ENCODE measurements around the gene PARD3B. TPM values are rescaled to one million over a fixed set of nuclear protein-coding genes. Genes with fewer than 3 reads are reported as not detected.

Gene PARD3B
- total RNA-seq, 2 experiments from 2014 or later = 0.11 to 0.88 TPM

GRCh38 chr2:204869132-204869823, 324.0 kb downstream of the PARD3B start:
- POLR2A ChIA-PET = no interaction called here
- no peaks in the 10 kb centered on the region for H3K36me3 Mint-ChIP-seq (ENCODE audit: low read depth)

GRCh38 chr2:204870053-204870452, 324.8 kb downstream of the PARD3B start:
- H3K4me1 Mint-ChIP-seq (ENCODE audit: low read depth) = peaks cover 4% of the 10 kb centered on the region
- TF ChIP-seq CTCF (IDR thresholded peaks at IDR 0.05) = no peak
- H3K9me3 Mint-ChIP-seq = no peaks in the 10 kb centered on the region
- ChIA-PET CTCF (interaction anchor here (1.0 kb wide), 1 partner anchor 725 kb away, joined by 3 read pairs; no protein-coding TSS in a partner anchor), POLR2A (no interaction called here)
- intact Hi-C loops (cut with micrococcal nuclease) = loop anchor here (10.0 kb wide), 1 partner anchor 785 kb away; no protein-coding TSS in a partner anchor
- ATAC-seq = no peak
- H3K27ac Mint-ChIP-seq = no peak overlapping the region
- H3K27me3 Mint-ChIP-seq = no peaks in the 10 kb centered on the region
- no peak overlapping the region for H3K4me3 Mint-ChIP-seq
- no peaks in the 10 kb centered on the region for H3K36me3 Mint-ChIP-seq (ENCODE audit: low read depth)
- DNase-seq = no peak

More at GRCh38 chr2:204869132-204869823, 324.0 kb downstream of the PARD3B start:
- H3K4me1 Mint-ChIP-seq (ENCODE audit: low read depth) = peaks cover 4% of the 10 kb centered on the region
- CTCF ChIA-PET = interaction anchor here (1.0 kb wide), 1 partner anchor 724 kb away, joined by 3 read pairs; no protein-coding TSS in a partner anchor
- H3K9me3 Mint-ChIP-seq = no peaks in the 10 kb centered on the region
- no peak for TF ChIP-seq CTCF (IDR thresholded peaks at IDR 0.05)
- H3K4me3 Mint-ChIP-seq = no peak overlapping the region
- intact Hi-C loops (cut with micrococcal nuclease) = no loop called here
- no peak for DNase-seq
- no peak overlapping the region for H3K27ac Mint-ChIP-seq
- H3K27me3 Mint-ChIP-seq = no peaks in the 10 kb centered on the region
- ATAC-seq = no peak

GRCh38 chr2:204871231-204871953, 326.1 kb downstream of the PARD3B start:
- no peaks in the 10 kb centered on the region for H3K9me3 Mint-ChIP-seq
- no peak for ATAC-seq
- peak; percentile 37 for TF ChIP-seq CTCF (IDR thresholded peaks at IDR 0.05)
- H3K4me1 Mint-ChIP-seq (ENCODE audit: low read depth) = peaks cover 11% of the 10 kb centered on the region
- H3K27ac Mint-ChIP-seq = no peak overlapping the region
- no peaks in the 10 kb centered on the region for H3K36me3 Mint-ChIP-seq (ENCODE audit: low read depth)
- CTCF ChIA-PET = interaction anchor here (1.1 to 2.1 kb wide), 4 partner anchors 17 to 807 kb away, joined by 3 to 6 read pairs (median 4); no protein-coding TSS in a partner anchor
- H3K4me3 Mint-ChIP-seq = no peak overlapping the region
- DNase-seq = no peak
- POLR2A ChIA-PET = no interaction called here
- no peaks in the 10 kb centered on the region for H3K27me3 Mint-ChIP-seq
- intact Hi-C loops (cut with micrococcal nuclease) = loop anchor here (10.0 kb wide), 1 partner anchor 783 kb away; no protein-coding TSS in a partner anchor

GRCh38 chr2:204876311-204876710, 331.0 kb downstream of the PARD3B start:
- DNase-seq (no peak), ATAC-seq (no peak)
- ChIA-PET CTCF (no interaction called here), POLR2A (no interaction called here)
- H3K27ac Mint-ChIP-seq = no peak overlapping the region
- no peak overlapping the region for H3K4me3 Mint-ChIP-seq
- H3K36me3 Mint-ChIP-seq (ENCODE audit: low read depth) = no peaks in the 10 kb centered on the region
- no peak for TF ChIP-seq CTCF (IDR thresholded peaks at IDR 0.05)
- peaks cover 24% of the 10 kb centered on the region for H3K4me1 Mint-ChIP-seq (ENCODE audit: low read depth)
- intact Hi-C loops (cut with micrococcal nuclease) = loop anchor here (10.0 kb wide), 1 partner anchor 778 kb away; no protein-coding TSS in a partner anchor
- no peaks in the 10 kb centered on the region for H3K27me3 Mint-ChIP-seq
- no peaks in the 10 kb centered on the region for H3K9me3 Mint-ChIP-seq

- DNase-seq (no peak), ATAC-seq (no peak)
- Mint-ChIP-seq H3K4me1 (ENCODE audit: low read depth) (peaks cover 29% of the 10 kb centered on the region), H3K4me3 (no peak overlapping the region), H3K27me3 (no peaks in the 10 kb centered on the region), H3K9me3 (no peaks in the 10 kb centered on the region), H3K27ac (no peak overlapping the region), H3K36me3 (ENCODE audit: low read depth) (no peaks in the 10 kb centered on the region)
- no peak for TF ChIP-seq CTCF (IDR thresholded peaks at IDR 0.05)
- CTCF ChIA-PET = no interaction called here
- POLR2A ChIA-PET = no interaction called here
- intact Hi-C loops (cut with micrococcal nuclease) = loop anchor here (10.0 kb wide), 1 partner anchor 777 kb away; no protein-coding TSS in a partner anchor
Measured at GRCh38 chr2:204877691-204878090, 332.4 kb downstream of the PARD3B start.
